Femur (tissue), 1 donor: ENCODE measurements around the gene GRIN2C.
"Not testable (repeated sequence)": the region's sequence is repeated elsewhere in the genome, so short reads cannot be mapped to it uniquely, and the experiment has no call there.

Experiments
- DNase-seq: peaks from one replicate; pipeline ENCODE4 v3.0.0-alpha.2; 2017

Gene GRIN2C

GRCh38 chr17:74878658-74879057 lies 19.0 kb upstream of the GRIN2C start:
- DNase-seq = no peak

GRCh38 chr17:74877592-74878548 lies 18.2 kb upstream of the GRIN2C start:
- no peak for DNase-seq

- DNase-seq = no peak
Measured at GRCh38 chr17:74875977-74876593, 16.4 kb upstream of the GRIN2C start.

DNA sequence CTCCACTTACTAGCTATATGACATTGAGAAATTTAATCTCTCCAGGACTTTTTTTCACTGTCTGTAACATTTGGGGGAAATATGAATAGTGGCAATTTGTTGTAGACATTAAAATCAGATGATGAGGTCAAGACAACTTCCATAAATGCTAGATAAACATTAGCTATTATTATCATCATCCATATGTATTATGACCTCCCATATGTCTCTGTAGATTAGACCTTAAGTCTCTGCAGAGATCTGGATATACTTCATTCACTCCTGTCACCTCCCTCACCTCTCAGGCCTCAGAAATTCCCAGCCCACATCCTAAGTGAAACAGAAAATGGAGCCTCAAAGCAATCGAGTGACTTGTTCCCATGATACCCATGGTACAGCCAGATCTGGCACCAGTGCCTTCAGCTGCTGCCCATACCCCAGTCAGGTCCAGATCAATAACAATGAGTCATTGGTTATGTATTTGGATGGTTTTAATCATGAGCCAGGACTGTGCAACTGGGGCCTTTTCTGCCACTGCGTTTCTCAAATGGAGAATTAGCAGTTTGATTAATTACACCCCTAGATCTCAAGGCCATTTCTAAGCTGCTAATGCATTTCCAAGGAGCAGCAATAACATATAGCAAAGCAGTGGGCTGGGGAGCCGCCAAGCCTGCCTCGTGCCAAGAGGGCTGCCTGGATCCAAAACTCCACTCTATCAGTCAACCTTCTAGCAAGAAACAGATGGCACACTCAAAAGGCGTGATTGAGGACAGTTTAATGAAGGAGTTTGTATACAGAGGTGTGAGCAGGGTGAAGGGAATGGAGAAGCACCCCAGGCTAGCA lies 15.7 kb upstream of the GRIN2C start:
- no peak for DNase-seq

GRCh38 chr17:74874615-74875037 lies 14.9 kb upstream of the GRIN2C start:
- no peak for DNase-seq

- DNase-seq = no peak
Measured at GRCh38 chr17:74873874-74874614, 14.4 kb upstream of the GRIN2C start.

DNA sequence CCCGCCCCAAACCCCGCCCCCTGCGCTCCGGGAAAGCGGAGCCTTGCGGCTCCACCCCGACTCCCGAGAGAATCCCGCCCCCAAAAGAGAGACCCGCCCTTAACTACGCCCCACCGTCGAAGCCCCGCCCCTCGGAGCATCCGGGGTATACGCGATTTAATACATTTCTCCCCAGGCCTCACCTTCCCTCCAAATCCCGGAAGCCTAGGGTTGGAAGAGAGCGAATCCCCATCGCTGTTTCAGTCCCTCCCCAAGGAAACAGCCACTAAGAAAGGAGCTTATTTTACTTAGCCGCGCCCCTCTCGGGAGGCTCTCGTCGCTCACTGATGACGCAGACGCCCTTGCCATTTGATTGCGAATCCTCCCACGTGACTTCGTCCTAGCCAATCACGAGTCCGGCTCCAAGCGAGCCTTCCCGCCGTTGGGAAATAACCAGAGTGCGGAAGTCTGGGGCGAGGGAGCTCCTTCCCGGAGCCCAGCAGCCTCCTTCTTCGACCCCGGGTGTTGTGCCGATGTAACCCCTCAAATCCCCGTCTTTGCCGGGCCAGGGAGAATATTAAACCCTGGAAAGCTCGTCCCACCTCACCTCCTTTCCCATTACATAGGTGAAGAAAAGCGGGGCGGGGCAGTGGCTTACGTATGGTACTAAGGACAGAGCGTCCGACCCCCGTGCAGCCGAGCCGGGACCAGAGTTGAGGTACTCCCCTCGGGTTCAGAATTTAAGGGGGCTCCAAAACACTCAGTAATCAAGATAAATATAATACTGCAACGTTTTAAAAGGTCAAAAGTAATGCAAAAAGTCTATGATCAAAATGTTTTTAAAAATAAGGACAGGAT lies 13.6 kb upstream of the GRIN2C start:
- DNase-seq = peak; percentile 100

DNA sequence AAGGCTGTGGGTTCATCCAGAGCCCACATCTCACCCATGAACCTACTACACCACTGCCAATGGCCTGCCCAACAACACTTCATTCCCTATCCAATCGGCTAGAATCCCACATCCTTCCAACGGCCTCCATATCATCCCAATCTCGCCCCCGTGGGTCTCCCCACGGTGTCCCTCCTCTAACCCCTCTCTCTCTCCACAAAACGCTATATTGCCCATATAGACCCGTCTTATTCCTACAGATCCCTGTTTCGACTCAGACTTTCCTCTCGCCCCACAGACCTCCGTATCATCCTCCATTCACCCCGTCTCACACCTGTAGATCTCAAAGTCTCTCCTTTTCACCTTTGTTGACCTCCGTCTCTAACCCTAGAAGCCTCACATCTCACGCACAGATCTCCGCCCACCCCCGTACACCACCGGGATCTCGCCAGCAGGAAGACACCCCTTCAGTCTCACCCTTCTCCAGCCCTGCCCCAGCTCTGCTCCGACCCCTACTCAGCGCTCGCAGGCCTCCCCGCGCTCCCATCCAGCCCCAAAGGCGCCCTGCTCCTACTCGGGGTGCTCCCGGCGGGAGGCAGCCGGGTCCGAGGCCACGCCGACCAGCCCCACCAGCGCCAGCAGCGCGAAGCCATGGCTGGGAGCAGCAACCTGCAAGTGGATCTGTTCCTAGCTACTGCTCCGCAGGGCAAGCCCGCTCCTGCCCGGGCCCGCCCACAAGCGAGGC lies 12.8 kb upstream of the GRIN2C start, which contains the start of gene FDXR:
TSS of gene FDXR (minus strand) at position 682 of the 724 bp plus-strand sequence. CDS start at position 632, 50 bp downstream.
- DNase-seq = no peak

- DNase-seq = no peak
Measured at GRCh38 chr17:74871356-74872076, 11.8 kb upstream of the GRIN2C start.

GRCh38 chr17:74870512-74870911 lies 10.8 kb upstream of the GRIN2C start:
- no peak for DNase-seq

GRCh38 chr17:74870028-74870427 lies 10.3 kb upstream of the GRIN2C start:
- DNase-seq = not testable (repeated sequence)

DNA sequence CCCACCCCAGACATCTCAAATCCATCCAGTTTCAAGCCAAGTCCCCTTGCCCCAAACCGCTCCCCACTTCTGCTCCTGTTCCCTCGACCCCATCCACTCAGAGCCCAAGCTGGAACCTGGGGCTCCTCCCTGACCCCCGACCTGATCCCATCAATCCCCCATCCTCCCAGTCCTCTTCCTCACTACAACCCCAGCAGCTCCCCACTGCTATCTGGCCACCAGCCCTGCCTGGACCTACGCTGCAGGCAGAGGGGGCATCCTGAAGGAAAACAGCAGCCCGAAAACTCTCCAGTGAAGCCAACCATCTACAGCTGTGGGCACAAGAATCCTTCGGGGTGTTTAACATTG lies 9.2 kb upstream of the GRIN2C start:
- no peak for DNase-seq

DNA sequence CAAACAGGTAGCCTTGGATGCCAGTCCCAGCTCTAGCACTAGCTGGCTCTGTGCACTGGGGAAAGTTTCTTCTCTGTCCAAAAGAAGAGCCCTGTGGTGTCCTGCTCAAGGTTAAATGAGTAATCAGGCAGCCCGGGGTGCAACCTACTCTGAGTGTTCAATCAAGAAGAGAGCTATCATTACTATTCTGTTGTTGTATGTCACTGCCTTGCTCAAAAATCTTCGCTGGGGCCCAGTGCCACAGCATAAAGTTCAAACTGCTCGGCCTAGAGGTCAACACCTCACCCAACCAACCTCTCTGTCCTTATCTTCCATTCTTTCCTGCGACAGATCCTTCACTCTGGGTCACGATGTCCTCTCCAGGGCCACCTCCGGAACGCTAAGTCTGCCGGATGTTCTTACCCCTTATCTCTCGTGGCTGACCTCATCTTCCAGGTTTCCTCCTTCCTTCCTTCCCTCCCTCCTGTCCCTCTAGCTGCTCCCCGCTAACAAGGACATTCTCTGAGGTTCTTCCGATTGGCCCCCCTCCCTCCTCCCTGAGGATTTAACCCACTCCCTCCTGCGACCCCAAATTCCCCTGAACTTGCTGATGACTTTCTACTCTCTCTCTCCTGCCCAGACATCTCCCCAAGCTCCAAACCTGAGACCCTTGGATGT lies 8.7 kb upstream of the GRIN2C start:
- DNase-seq = no peak

GRCh38 chr17:74866198-74866835 lies 6.6 kb upstream of the GRIN2C start:
- no peak for DNase-seq

DNA sequence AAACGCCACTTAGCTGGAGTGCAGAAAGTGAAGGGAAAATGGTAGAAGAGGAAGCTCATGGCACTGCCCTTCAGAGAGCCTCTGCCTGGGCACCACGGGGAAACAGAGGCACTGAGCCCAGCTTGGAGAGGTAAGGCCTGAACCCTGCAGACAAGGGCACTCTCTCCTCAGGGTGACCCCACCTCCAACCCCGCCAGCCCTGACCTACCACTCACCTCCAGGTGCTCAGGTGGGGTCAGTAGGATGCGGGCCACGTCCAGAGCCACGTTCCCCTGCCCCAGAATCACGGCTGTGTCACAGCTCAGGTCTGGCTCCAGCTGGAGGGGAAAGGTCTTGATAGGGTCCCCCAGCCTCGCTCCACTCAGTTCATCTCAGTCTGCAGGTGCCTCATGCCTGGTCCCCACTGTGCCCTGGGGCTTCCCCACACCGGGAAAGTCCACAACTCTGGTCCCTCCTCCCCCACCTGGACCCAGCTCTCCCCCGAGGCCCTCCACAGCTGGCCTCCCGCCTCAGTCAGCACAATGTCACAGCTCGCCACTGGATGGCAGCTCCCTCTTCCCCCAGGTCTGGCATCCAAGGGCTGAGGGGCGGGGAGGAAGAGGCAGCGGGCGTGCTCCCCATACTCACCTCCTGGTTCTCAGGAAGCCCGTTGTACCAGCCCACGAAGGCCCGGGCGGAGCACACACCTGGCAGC lies 6.0 kb upstream of the GRIN2C start:
- no peak for DNase-seq

GRCh38 chr17:74864866-74865395 lies 5.2 kb upstream of the GRIN2C start:
- DNase-seq = peak; percentile 88

GRCh38 chr17:74864297-74864865 lies 4.7 kb upstream of the GRIN2C start:
- DNase-seq = no peak
